Measurements from ENCODE around the gene CREB3. TPM values are rescaled to one million over a fixed set of nuclear protein-coding genes. Genes with fewer than 3 reads are reported as not detected.

The CREB3 gene
- total RNA-seq, 1 experiment from 2014 or later = 27.3 TPM

DNA sequence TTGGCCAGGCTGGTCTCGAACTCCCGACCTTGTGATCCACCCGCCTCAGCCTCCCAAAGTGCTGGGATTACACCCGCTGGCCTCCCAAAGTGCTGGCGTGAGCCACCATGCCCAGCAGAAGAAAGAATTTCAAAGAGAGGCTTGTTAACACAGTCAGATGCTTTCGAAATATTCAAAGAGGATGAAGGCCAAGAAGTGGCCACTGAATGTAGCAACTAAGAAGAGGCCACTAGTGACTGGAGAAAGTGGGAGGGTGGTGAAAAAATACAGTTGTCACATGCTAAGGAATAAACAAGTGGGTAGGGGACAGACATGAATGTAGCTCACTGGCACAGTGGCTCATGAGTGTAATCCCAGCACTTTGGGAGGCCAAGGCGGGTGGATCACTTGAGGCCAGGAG lies 29.8 kb upstream of the CREB3 start:
- WGBS (ENCODE audit: extremely low coverage, insufficient read length, low lambda C conversion rate) = no CpG with 5 or more reads among the region's 7 CpGs
- Histone ChIP-seq H4K20me1 (ENCODE audit: control insufficient read depth, insufficient read depth, insufficient read length) (no peaks in the 10 kb centered on the region), H2BK120ac (ENCODE audit: low read depth, low read length, poor library complexity, severe bottlenecking) (no peak overlapping the region), H3K27me3 (ENCODE audit: insufficient read depth, low read length) (no peaks in the 10 kb centered on the region), H3K79me2 (ENCODE audit: insufficient read depth, low read length) (no peaks in the 10 kb centered on the region), H3K23ac (ENCODE audit: insufficient read length, low read depth, low read length) (no peak overlapping the region), H3K4ac (ENCODE audit: low read depth, low read length) (no peak overlapping the region), H2AK5ac (ENCODE audit: insufficient read length, low read length) (no peak overlapping the region), H3K56ac (ENCODE audit: insufficient read length, low read depth, low read length) (no peak overlapping the region), H3T11ph (ENCODE audit: low read length) (no peak overlapping the region), H2BK12ac (ENCODE audit: insufficient read length, low read depth, low read length) (no peak overlapping the region), H3K18ac (ENCODE audit: insufficient read length, low read depth, low read length) (no peak overlapping the region), H3K23me2 (ENCODE audit: insufficient read length, low read depth, low read length, poor library complexity, severe bottlenecking) (no peaks in the 10 kb centered on the region), H2AFZ (ENCODE audit: low read length) (no peak overlapping the region), H4K8ac (replicated peaks; ENCODE audit: insufficient read length, low read depth, low read length) (no peak overlapping the region), H4K91ac (ENCODE audit: insufficient read length, low read depth, low read length) (no peak overlapping the region), H3K9ac (ENCODE audit: extremely low read depth, insufficient read length, low read length) (no peak overlapping the region), H3K27ac (ENCODE audit: insufficient read length, low read depth, low read length) (no peak overlapping the region), H2BK20ac (ENCODE audit: low read depth, low read length, poor library complexity, severe bottlenecking) (no peak overlapping the region), H3K14ac (ENCODE audit: insufficient read depth, low read length) (no peak overlapping the region), H3K4me2 (ENCODE audit: insufficient read depth, insufficient read length, low read length) (no peak overlapping the region), H3K4me1 (ENCODE audit: insufficient read depth, low read length) (no peaks in the 10 kb centered on the region), H4K5ac (ENCODE audit: insufficient read length, low read depth, low read length) (no peak overlapping the region), H3K9me3 (ENCODE audit: control insufficient read depth, low read depth, low read length) (no peaks in the 10 kb centered on the region), H2BK5ac (ENCODE audit: insufficient read length, low read length) (no peak overlapping the region), H2BK15ac (ENCODE audit: low read depth, low read length) (no peak overlapping the region), H3K79me1 (ENCODE audit: insufficient read depth, low read depth, low read length, poor library complexity, severe bottlenecking) (no peaks in the 10 kb centered on the region)
- H3K4me1 Mint-ChIP-seq = no peaks in the 10 kb centered on the region
- no peak for DNase-seq
- H3K4me3 Mint-ChIP-seq = no peak overlapping the region
- H3K27ac Mint-ChIP-seq = no peak overlapping the region
- no peaks in the 10 kb centered on the region for H3K27me3 Mint-ChIP-seq (ENCODE audit: low read depth)
- TF ChIP-seq, protein P1, sequence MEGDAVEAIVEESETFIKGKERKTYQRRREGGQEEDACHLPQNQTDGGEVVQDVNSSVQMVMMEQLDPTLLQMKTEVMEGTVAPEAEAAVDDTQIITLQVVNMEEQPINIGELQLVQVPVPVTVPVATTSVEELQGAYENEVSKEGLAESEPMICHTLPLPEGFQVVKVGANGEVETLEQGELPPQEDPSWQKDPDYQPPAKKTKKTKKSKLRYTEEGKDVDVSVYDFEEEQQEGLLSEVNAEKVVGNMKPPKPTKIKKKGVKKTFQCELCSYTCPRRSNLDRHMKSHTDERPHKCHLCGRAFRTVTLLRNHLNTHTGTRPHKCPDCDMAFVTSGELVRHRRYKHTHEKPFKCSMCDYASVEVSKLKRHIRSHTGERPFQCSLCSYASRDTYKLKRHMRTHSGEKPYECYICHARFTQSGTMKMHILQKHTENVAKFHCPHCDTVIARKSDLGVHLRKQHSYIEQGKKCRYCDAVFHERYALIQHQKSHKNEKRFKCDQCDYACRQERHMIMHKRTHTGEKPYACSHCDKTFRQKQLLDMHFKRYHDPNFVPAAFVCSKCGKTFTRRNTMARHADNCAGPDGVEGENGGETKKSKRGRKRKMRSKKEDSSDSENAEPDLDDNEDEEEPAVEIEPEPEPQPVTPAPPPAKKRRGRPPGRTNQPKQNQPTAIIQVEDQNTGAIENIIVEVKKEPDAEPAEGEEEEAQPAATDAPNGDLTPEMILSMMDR (conservative IDR thresholded peaks at IDR 0.05) = no peak
- peaks cover 0 to 41% (median 35%) of the 10 kb centered on the region in 3 experiments for H3K36me3 Mint-ChIP-seq (ENCODE audit: insufficient read depth in 1 of 3, low read depth in 3 of 3)
- H3K9me3 Mint-ChIP-seq = no peaks in the 10 kb centered on the region

Data from H9 (cell line).